ENCODE measurements around the gene HIRA. TPM values are rescaled to one million over a fixed set of nuclear protein-coding genes. Genes with fewer than 3 reads are reported as not detected.

HIRA gene
- total and polyA plus RNA-seq, 9 of the 15 experiments (the other 6 are each of a cell fraction or from before 2014, with no cell fraction given) = 0.96 to 132 (median 58.4) TPM

DNA sequence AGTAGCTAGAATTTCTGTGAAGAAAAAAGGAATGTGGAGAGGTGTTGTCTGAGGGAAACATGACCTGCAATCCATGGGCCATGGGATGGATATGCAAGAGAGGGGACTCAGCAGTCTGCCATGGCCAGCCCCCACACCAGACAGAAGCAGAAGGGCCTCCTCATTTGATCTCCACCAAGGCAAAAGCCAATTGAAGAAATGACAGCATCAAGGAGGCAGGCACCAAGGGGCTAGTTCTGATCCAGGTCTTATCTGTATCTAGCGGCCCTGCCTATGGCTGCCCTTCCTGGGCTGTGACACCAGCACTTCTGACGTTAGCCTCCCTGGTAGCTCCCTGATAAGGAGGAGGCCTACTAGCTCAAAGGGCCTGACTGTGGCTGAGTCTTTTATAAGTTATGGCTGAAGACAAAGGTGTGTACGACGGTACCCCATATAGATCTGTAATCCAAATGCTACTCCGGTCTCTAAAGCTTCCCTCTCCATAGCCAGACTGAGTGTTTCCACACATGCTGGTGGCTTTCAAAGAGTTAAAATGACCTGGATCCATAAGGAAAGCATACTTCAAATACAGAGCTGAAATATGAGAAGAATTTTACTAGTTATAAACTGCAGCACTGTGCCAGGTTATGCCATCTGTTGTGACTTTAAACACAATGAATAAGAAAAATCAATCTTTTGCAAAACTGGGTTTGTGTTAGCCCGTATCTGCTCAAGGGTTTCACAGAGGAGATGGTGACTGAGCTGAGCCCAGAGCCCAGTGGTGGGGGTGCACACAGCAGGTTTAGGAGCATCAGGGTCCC, 34.4 kb downstream of the HIRA start (continued):
- TF ChIP-seq, protein P1, sequence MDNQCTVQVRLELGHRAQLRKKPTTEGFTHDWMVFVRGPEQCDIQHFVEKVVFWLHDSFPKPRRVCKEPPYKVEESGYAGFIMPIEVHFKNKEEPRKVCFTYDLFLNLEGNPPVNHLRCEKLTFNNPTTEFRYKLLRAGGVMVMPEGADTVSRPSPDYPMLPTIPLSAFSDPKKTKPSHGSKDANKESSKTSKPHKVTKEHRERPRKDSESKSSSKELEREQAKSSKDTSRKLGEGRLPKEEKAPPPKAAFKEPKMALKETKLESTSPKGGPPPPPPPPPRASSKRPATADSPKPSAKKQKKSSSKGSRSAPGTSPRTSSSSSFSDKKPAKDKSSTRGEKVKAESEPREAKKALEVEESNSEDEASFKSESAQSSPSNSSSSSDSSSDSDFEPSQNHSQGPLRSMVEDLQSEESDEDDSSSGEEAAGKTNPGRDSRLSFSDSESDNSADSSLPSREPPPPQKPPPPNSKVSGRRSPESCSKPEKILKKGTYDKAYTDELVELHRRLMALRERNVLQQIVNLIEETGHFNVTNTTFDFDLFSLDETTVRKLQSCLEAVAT (IDR thresholded peaks at IDR 0.05) = peak; percentile 10 to 29; a peak in 1 of 4 replicates
- no peak for TF ChIP-seq RUNX1 (IDR thresholded peaks at IDR 0.05; ENCODE audit: low read depth)
- peak; percentile 64; the same call in 1 of the 2 replicates for TF ChIP-seq ILK (tag; IDR thresholded peaks at IDR 0.05; ENCODE audit: borderline replicate concordance, low read depth)
- no peak for TF ChIP-seq U2AF1 (optimal IDR thresholded peaks at IDR 0.05; ENCODE audit: low read depth, low read length)
- TF ChIP-seq, protein P2, sequence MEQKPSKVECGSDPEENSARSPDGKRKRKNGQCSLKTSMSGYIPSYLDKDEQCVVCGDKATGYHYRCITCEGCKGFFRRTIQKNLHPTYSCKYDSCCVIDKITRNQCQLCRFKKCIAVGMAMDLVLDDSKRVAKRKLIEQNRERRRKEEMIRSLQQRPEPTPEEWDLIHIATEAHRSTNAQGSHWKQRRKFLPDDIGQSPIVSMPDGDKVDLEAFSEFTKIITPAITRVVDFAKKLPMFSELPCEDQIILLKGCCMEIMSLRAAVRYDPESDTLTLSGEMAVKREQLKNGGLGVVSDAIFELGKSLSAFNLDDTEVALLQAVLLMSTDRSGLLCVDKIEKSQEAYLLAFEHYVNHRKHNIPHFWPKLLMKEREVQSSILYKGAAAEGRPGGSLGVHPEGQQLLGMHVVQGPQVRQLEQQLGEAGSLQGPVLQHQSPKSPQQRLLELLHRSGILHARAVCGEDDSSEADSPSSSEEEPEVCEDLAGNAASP (IDR thresholded peaks at IDR 0.05) = no peak
- TF ChIP-seq PCBP1 (IDR thresholded peaks at IDR 0.05; ENCODE audit: low read depth, low read length, poor library complexity, severe bottlenecking) = no peak
- no peak for TF ChIP-seq BDP1 (IDR thresholded peaks at IDR 0.05; ENCODE audit: insufficient read depth, insufficient read length)
- TF ChIP-seq TCF3 (CRISPR knock-in tag; IDR thresholded peaks at IDR 0.05) = no peak
- TF ChIP-seq, protein P3, sequence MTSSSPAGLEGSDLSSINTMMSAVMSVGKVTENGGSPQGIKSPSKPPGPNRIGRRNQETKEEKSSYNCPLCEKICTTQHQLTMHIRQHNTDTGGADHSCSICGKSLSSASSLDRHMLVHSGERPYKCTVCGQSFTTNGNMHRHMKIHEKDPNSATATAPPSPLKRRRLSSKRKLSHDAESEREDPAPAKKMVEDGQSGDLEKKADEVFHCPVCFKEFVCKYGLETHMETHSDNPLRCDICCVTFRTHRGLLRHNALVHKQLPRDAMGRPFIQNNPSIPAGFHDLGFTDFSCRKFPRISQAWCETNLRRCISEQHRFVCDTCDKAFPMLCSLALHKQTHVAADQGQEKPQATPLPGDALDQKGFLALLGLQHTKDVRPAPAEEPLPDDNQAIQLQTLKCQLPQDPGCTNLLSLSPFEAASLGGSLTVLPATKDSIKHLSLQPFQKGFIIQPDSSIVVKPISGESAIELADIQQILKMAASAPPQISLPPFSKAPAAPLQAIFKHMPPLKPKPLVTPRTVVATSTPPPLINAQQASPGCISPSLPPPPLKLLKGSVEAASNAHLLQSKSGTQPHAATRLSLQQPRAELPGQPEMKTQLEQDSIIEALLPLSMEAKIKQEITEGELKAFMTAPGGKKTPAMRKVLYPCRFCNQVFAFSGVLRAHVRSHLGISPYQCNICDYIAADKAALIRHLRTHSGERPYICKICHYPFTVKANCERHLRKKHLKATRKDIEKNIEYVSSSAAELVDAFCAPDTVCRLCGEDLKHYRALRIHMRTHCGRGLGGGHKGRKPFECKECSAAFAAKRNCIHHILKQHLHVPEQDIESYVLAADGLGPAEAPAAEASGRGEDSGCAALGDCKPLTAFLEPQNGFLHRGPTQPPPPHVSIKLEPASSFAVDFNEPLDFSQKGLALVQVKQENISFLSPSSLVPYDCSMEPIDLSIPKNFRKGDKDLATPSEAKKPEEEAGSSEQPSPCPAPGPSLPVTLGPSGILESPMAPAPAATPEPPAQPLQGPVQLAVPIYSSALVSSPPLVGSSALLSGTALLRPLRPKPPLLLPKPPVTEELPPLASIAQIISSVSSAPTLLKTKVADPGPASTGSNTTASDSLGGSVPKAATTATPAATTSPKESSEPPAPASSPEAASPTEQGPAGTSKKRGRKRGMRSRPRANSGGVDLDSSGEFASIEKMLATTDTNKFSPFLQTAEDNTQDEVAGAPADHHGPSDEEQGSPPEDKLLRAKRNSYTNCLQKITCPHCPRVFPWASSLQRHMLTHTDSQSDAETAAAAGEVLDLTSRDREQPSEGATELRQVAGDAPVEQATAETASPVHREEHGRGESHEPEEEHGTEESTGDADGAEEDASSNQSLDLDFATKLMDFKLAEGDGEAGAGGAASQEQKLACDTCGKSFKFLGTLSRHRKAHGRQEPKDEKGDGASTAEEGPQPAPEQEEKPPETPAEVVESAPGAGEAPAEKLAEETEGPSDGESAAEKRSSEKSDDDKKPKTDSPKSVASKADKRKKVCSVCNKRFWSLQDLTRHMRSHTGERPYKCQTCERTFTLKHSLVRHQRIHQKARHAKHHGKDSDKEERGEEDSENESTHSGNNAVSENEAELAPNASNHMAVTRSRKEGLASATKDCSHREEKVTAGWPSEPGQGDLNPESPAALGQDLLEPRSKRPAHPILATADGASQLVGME (CRISPR knock-in tag; IDR thresholded peaks at IDR 0.05) = no peak
- TF ChIP-seq, protein P4, sequence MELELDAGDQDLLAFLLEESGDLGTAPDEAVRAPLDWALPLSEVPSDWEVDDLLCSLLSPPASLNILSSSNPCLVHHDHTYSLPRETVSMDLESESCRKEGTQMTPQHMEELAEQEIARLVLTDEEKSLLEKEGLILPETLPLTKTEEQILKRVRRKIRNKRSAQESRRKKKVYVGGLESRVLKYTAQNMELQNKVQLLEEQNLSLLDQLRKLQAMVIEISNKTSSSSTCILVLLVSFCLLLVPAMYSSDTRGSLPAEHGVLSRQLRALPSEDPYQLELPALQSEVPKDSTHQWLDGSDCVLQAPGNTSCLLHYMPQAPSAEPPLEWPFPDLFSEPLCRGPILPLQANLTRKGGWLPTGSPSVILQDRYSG (tag; conservative IDR thresholded peaks at IDR 0.05; ENCODE audit: low read depth) = peak; percentile 79
- no peak for TF ChIP-seq SLC30A9 (CRISPR knock-in tag; IDR thresholded peaks at IDR 0.05)
- no peak for TF ChIP-seq SNIP1 (IDR thresholded peaks at IDR 0.05; ENCODE audit: low read depth)
- no peak for TF ChIP-seq ZNF507 (tag; conservative IDR thresholded peaks at IDR 0.05)
- TF ChIP-seq CBFA2T2 (conservative IDR thresholded peaks at IDR 0.05) = no peak
- peak; percentile 98 for TF ChIP-seq TAL1 (IDR thresholded peaks at IDR 0.05)
- TF ChIP-seq, protein P5, sequence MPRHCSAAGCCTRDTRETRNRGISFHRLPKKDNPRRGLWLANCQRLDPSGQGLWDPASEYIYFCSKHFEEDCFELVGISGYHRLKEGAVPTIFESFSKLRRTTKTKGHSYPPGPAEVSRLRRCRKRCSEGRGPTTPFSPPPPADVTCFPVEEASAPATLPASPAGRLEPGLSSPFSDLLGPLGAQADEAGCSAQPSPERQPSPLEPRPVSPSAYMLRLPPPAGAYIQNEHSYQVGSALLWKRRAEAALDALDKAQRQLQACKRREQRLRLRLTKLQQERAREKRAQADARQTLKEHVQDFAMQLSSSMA (CRISPR knock-in tag; IDR thresholded peaks at IDR 0.05) = no peak
